Placental pericyte (primary cell): ENCODE measurements around the gene CENPVL3. TPM values are rescaled to one million over a fixed set of nuclear protein-coding genes. Genes with fewer than 3 reads are reported as not detected.

Experiments used
- total RNA-seq: library from RNA; depleted of rRNA; stranded (reverse); fragments of >200 nt; gene quantifications from 2 replicates; pipeline ENCODE4 v1.2.3, GENCODE V29; 2012

CENPVL3 gene
- not detected in 2 replicates for total RNA-seq

DNA sequence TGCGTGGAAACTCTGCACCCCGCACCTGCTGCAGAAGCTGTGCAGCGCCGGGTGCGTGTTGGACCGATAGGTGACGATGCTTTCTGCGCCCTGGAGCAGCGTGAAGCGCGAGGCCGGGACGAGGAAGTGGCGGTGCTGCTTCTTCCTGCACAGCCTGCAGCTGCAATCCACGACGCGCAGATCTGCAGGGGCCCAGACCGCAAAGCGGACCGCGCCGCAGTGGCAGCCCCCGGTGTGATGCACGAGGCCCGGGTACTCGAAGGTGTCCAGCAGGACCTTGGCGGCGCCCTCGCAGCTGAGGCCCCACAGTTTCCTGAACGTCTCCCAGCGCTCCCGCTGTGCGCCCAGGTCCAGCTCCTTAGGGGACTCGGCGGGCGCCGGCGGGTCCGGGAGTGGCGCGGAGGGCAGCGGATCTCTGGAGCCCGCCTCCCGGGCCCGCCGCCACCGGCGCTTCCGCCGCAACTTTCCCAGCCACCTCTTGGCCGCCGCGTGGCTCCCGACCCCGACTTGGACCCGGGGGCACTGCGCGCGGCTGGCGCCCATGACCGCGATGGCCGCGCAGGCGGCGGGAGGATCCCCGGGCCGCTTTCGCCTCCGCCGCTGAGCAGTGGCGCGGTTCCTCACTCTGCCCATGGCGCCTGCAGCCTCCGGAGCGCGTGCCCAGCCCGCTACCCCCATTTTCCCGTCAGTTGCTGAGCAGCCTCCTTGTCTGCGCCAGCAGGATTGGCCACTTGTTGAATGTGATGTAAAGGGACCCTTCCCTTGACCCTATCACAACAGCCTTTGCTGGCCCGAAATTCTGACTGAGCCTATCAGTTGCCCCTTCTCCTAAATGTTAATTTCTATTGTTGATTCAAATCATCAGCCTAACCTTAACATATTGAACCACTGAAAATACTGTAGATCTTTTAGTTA lies at the start of gene CENPVL3:
Gene CENPVL3 (minus strand): TSS at position 672 of the 915 bp plus-strand sequence. CDS start 39 bp downstream, at position 633.

Other genes with a start within 250 kb of the CENPVL3 start
- gene NUDT11, start 122.3 kb downstream of the CENPVL3 start, total RNA-seq: 0.44 and 2.7 TPM in 2 replicates
- gene CENPVL2, start 63.9 kb upstream of the CENPVL3 start, total RNA-seq: not detected in 2 replicates
- not detected in 2 replicates for gene CENPVL1, start 91.6 kb upstream of the CENPVL3 start, total RNA-seq
- gene GSPT2, start 124.5 kb upstream of the CENPVL3 start, total RNA-seq: 5.7 and 6.3 TPM in 2 replicates